ENCODE data around the gene RALBP1. TPM values are rescaled to one million over a fixed set of nuclear protein-coding genes. Genes with fewer than 3 reads are reported as not detected.

Gene RALBP1
- total RNA-seq, 1 donor from 2014 or later: 67.2 TPM

DNA sequence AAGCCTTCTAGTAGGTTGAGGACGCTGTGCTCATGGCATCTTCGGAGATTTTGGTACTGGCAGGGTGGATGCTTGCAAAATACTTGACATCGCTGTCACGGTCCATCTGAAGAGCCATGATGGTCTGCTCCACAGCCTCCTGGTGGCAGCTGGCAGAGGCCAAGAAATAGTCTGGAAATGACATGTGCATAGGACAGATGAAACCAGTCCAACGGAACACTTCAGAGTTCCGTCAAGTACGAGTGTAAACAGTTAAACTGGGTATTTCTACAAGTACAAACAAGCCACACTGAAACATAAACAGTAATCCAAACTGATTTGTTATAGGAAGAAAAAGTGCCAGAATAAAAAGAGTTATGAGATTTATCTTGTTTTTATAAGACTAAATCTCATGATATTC is 72.5 kb downstream of the RALBP1 start:
- intact Hi-C loops (cut with DNase I): no loop called here
- peaks cover 53 to 75% of the 10 kb centered on the region in 2 donors for H3K36me3 ChIP-seq
- H3K4me1 ChIP-seq: no peaks in the 10 kb centered on the region
- no peak overlapping the region for H3K27ac ChIP-seq
- no peak overlapping the region for H3K4me3 ChIP-seq
- no peaks in the 10 kb centered on the region for H3K27me3 ChIP-seq
- TF ChIP-seq, protein P1, sequence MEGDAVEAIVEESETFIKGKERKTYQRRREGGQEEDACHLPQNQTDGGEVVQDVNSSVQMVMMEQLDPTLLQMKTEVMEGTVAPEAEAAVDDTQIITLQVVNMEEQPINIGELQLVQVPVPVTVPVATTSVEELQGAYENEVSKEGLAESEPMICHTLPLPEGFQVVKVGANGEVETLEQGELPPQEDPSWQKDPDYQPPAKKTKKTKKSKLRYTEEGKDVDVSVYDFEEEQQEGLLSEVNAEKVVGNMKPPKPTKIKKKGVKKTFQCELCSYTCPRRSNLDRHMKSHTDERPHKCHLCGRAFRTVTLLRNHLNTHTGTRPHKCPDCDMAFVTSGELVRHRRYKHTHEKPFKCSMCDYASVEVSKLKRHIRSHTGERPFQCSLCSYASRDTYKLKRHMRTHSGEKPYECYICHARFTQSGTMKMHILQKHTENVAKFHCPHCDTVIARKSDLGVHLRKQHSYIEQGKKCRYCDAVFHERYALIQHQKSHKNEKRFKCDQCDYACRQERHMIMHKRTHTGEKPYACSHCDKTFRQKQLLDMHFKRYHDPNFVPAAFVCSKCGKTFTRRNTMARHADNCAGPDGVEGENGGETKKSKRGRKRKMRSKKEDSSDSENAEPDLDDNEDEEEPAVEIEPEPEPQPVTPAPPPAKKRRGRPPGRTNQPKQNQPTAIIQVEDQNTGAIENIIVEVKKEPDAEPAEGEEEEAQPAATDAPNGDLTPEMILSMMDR (IDR thresholded peaks at IDR 0.05): no peak
- no peak for DNase-seq (ENCODE audit: low spot score in 2 of 2)
- H3K9me3 ChIP-seq: no peaks in the 10 kb centered on the region

GRCh38 chr18:9549405-9549804 is 74.1 kb downstream of the RALBP1 start:
- no peak overlapping the region for H3K27ac ChIP-seq
- DNase-seq (ENCODE audit: low spot score in 2 of 2): no peak
- intact Hi-C loops (cut with DNase I): no loop called here
- no peak overlapping the region for H3K4me3 ChIP-seq
- TF ChIP-seq, protein P1 (IDR thresholded peaks at IDR 0.05): no peak
- no peaks in the 10 kb centered on the region for H3K9me3 ChIP-seq
- peaks cover 68 to 92% of the 10 kb centered on the region in 2 donors for H3K36me3 ChIP-seq
- H3K27me3 ChIP-seq: no peaks in the 10 kb centered on the region
- H3K4me1 ChIP-seq: no peaks in the 10 kb centered on the region

- Histone ChIP-seq H3K27me3 (no peaks in the 10 kb centered on the region), H3K9me3 (no peaks in the 10 kb centered on the region), H3K4me3 (no peak overlapping the region), H3K36me3 (peaks cover 68 to 96% of the 10 kb centered on the region in 2 donors), H3K27ac (no peak overlapping the region), H3K4me1 (no peaks in the 10 kb centered on the region)
- intact Hi-C loops (cut with DNase I): no loop called here
- DNase-seq (ENCODE audit: low spot score in 2 of 2): no peak
- TF ChIP-seq, protein P1 (IDR thresholded peaks at IDR 0.05): no peak
Observed at GRCh38 chr18:9550429-9550828, 75.1 kb downstream of the RALBP1 start.

DNA sequence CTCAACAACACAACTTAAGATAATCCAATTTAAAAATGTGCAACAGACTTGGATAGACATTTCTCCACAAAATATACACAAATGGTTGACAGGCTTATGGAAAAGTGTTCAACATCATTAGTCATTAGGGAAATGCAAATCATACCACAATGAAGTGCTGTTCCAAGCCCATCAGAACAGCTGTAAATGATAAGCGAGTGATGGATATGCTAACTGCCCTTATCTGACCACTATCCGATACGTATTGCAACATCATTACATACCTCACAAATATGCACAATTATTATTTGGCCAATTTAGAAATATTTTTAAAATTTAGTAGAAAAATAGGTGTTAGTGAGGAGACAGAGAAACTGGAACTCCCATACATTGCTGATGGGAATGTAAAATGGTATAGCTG is 76.9 kb downstream of the RALBP1 start:
- TF ChIP-seq, protein P1 (IDR thresholded peaks at IDR 0.05): no peak
- Histone ChIP-seq H3K4me1 (no peaks in the 10 kb centered on the region), H3K27me3 (no peaks in the 10 kb centered on the region), H3K9me3 (no peaks in the 10 kb centered on the region), H3K27ac (no peak overlapping the region), H3K4me3 (no peak overlapping the region), H3K36me3 (peaks cover 69 to 95% of the 10 kb centered on the region in 2 donors)
- intact Hi-C loops (cut with DNase I): no loop called here
- DNase-seq (ENCODE audit: low spot score in 2 of 2): no peak

DNA sequence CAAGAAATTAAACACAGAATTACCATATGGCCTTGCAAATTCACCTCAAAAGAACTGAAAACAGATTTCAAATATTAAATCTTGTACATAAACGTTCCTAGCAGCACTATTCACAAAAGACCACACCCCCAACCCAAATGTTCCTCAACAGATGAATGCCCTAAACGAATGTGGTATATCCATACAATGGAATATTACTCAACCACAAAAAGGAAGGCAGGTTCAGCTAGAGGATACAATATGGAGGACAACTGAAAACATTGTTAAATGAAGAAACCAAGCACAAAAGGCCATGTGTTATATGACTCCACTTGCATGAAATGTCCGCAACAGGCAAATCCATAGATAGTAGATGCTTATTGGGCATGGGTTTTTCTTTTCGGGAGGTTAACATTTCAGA is 77.3 kb downstream of the RALBP1 start:
- H3K9me3 ChIP-seq: no peaks in the 10 kb centered on the region
- TF ChIP-seq, protein P1 (IDR thresholded peaks at IDR 0.05): no peak
- intact Hi-C loops (cut with DNase I): no loop called here
- no peaks in the 10 kb centered on the region for H3K27me3 ChIP-seq
- H3K36me3 ChIP-seq: peaks cover 67 to 92% of the 10 kb centered on the region in 2 donors
- no peak overlapping the region for H3K27ac ChIP-seq
- no peak for DNase-seq (ENCODE audit: low spot score in 2 of 2)
- no peaks in the 10 kb centered on the region for H3K4me1 ChIP-seq
- H3K4me3 ChIP-seq: no peak overlapping the region

Measured in ascending aorta (tissue), 2 donors.